ENCODE data around the gene DENND10.
"Not testable (repeated sequence)": the region's sequence is repeated elsewhere in the genome, so short reads cannot be mapped to it uniquely, and the experiment has no call there.

The DENND10 gene, protein sequence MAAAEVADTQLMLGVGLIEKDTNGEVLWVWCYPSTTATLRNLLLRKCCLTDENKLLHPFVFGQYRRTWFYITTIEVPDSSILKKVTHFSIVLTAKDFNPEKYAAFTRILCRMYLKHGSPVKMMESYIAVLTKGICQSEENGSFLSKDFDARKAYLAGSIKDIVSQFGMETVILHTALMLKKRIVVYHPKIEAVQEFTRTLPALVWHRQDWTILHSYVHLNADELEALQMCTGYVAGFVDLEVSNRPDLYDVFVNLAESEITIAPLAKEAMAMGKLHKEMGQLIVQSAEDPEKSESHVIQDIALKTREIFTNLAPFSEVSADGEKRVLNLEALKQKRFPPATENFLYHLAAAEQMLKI

GRCh38 chr10:119103903-119104653 is at the start of gene DENND10:
DENND10 (plus strand) TSS chr10:119104113; CDS start chr10:119104143, 30 bp downstream.
- DNase-seq, result peak; percentile 27

GRCh38 chr10:119055472-119055871 is 48.4 kb upstream of the DENND10 start:
- no peak for DNase-seq

GRCh38 chr10:119058010-119058409 is 45.9 kb upstream of the DENND10 start:
- DNase-seq, result no peak

- DNase-seq, result no peak
Observed at GRCh38 chr10:119059557-119059956, 44.4 kb upstream of the DENND10 start.

- no peak for DNase-seq
Observed at GRCh38 chr10:119060107-119060506, 43.8 kb upstream of the DENND10 start.

- DNase-seq, result no peak
Observed at GRCh38 chr10:119061352-119061751, 42.6 kb upstream of the DENND10 start.

DNA sequence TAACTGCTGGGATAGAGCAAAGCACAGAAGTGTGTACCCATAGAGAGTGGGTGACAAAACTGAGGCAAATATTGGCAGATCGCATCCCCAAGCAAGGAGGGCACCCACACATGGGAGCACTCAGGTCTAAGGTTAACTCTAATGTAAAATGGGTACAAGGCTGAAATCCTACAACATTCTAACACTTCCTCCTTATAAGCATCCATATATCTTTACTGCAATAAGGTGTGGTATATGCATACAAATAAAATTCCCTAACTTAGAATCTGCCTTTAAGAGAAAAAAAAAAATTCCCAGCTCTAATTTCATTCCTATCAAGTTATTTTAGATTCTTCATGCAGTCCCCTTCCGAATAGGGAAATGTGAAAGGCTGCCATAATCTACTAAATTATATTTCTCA is 42.0 kb upstream of the DENND10 start:
- no peak for DNase-seq

GRCh38 chr10:119070395-119071165 is 33.3 kb upstream of the DENND10 start:
- DNase-seq, result no peak

DNA sequence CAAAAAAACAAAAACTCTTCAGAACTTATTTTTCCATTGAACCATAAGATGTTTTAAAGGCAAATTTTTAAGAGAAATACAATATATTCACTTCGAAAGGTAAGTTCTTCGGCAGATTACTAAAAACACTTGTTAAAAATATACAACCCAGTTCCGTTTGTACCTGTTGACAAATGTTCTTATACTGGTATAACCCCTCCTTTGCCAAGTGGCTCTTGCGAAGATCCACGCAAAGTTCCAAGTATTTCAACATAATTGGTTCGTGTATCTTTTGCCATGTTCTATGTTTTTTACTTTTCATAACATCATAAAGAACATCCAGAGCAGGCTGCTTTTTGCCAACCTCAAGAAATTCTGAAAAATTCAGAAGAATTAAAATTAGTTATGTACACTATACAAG is 30.3 kb upstream of the DENND10 start:
- no peak for DNase-seq

- DNase-seq, result no peak
Observed at GRCh38 chr10:119078422-119079179, 25.3 kb upstream of the DENND10 start.

GRCh38 chr10:119079599-119080520 is 24.1 kb upstream of the DENND10 start:
- DNase-seq, result no peak

- peak; percentile 61 for DNase-seq
Observed at GRCh38 chr10:119080521-119081259, 23.2 kb upstream of the DENND10 start, which contains the start of gene EIF3A. EIF3A (minus strand) TSS chr10:119080817; CDS start chr10:119080676, 141 bp downstream.

DNA sequence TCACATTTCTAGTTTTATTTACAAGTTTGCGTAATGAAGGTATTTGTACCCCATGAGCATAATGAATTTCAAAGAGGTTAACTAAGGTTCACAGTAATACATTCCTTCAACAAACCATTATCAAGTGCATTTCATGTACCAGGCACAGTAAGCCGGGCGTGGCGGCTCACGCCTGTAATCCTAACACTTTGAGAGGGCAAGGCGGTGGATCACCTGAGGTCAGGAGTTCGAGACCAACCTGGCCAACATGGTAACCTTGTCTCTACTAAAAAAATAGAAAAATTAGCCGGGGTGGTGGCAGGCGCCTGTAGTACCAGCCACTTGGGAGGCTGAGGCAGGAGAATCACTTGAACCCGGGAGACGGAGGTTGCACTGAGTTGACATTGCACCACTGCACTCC is 19.0 kb upstream of the DENND10 start:
- DNase-seq, result no peak

DNA sequence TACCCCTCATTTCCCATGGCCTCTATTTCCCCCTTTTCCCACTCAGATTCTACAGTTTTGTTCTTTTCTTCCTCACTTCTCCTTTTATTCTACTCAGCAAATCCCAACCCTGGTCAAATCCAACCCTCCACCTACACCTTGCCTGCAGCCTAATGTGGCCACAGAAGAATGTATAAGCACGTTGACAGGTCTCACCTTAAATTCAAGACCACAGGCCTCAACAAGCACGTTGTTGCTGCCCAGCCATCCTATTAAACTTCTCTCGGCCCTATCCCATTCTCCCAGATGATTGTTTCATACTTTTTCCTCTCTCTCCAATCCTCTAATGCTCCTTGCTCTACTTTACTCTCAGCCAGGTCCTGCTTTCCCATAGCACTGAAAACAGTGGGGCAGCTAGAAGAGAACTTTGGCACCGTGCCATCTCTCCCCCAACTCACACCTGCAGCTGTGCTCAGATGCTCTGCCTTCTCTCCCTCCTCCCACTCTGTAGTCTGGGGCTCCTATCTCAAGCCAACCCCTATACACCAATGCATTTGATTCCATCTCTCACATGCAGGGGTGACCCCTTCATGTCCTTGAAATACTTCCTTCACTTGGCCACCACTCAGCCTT is 16.5 kb upstream of the DENND10 start:
- DNase-seq, result no peak

GRCh38 chr10:119090026-119090795 is 13.7 kb upstream of the DENND10 start:
- no peak for DNase-seq

DNA sequence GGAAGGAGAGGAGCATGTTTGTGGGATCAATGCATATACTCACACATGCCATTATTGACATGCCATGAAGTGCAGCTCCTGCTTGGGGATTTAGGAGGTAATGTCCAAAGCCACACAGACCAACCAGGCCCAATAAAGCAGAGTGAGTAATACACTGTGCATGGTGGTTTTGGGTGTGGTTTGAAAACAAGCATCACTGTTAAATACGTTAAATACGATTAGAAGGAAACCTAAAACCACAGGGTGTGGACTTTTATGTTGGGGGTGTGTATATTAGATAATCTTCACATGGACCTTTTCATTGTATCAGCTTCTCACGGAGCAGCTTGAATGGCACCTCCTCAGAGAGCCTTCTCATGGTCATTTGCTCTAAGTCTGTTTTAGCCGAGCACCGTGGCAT is 12.9 kb upstream of the DENND10 start:
- no peak for DNase-seq

DNA sequence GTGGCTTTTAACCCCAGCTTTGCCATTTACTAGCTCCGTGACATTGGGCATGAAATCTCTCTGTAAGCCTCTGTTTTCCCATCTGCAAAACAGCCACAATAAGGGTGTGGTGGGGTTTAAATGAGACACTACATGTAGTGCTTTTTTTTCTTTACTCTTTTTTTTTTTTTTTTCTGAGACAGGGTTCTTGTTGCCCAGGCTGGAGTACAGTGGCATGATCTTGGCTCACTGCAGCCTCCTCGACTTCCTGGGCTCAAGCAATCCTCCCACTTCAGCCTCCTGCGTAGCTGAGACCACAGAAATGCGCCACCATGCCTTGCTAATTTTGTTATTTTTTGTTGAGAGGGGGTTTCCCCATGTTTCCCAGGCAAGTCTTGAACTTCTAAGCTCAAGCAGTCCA is 8.3 kb upstream of the DENND10 start:
- no peak for DNase-seq

DNA sequence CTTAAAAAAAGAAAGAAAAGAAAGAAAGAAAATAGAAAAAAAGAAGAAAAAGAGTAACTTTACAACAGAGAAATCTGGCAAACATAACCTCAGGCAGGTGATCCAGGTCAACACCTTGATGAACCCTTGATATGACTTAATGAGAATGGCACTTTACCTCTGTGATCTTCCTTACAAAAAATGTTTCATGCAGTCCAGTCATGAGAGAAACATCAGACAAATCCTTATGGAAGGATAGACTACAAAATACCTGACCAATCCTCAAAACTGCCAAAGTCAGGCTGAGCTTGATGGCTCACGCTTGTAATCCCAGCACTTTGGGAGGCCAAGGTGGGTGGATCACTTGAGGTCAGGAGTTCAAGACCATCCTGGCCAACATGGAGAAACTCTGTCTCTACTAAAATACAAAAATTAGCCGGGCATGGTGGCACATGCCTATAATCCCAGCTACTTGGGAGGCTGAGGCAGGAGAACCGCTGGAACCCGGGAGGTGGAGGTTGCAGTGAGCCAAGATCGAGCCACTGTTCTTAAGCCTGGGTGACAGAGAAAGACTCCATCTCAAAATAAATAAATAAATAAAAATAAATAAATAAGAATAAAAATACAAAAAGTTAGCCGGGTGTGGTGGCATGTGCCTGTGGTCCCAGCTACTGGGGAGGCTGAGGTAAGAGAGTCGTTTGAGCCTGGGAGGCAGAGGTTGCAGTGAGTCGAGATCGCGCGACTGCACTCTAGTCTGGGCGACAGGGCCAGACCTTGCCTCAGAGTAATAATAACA is 7.1 kb upstream of the DENND10 start:
- DNase-seq, result not testable (repeated sequence)

DNA sequence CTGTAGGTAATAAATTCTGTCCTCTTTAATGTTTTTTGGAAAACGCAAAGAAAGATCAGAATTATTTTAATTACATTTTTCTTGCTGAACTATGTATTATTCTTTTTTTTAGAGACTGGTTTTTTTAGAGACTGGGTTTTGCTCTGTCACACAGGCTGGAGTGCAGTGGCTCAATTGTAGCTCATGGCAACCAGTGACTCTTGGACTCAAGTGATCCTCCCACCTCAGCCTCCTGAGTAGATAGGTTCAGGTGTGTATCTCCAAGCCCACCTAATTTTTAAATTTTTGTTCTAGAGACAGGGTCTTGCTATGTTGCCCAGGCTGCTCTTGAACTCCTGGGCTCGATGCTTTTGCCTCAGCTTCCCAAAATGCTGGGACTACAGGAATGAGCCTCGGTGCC is 5.3 kb upstream of the DENND10 start:
- DNase-seq, result no peak

Measured in NCI-H1092 (cell line).